K562 (cell line): Measurements from ENCODE around the gene PPP1R13B. TPM values are rescaled to one million over a fixed set of nuclear protein-coding genes. Genes with fewer than 3 reads are reported as not detected.

Source experiments
- ATAC-seq: fragments of 200-7000 bp; cut with Tn5 transposase; 3 replicates; pipeline ENCODE4 v1.9.1; 2020; ENCODE audit warnings: moderate library complexity
- BruUV-seq: library from RNA; stranded (reverse); fragments of 400-500 nt; replicated peaks from 2 replicates; lab custom pipeline; 2021; lab: Mats Ljungman, UMichigan
- CTCF ChIA-PET: fragments of 300-600 bp; formaldehyde crosslinking; extraction: SDS; loops from one replicate; lab custom pipeline; 2021; ENCODE audit warnings: low intra/inter-chr PET ratio; lab: Yijun Ruan, JAX
- POLR2A ChIA-PET: fragments of 300-600, 350-650 bp; sonication (Branson Sonifier 250); formaldehyde crosslinking; extraction: SDS; loops from one replicate; lab custom pipeline; 2021; ENCODE audit warnings: antibody characterized with exemption, inconsistent platforms; lab: Yijun Ruan, JAX
- DNase-seq, 4 experiments: peaks; one replicate each; pipeline versions ENCODE4 v3.0.0 to v3.0.0-alpha.2; 2011 to 2018; ENCODE audit warnings: low spot score in 3 of 4, mixed read lengths in 3 of 4; ENCODE audit errors: extremely low read depth in 1 of 4
- FAIRE-seq: peaks from 2 replicates; lab custom pipeline; 2011; peaks lifted over from hg19 to GRCh38; lab: Jason Lieb, UNC
- H2AFZ ChIP-seq: 2 replicates; pipeline ENCODE4 v1.6.0; 2011; ENCODE audit warnings: low read depth, low read length, control low read depth, inconsistent platforms
- H3K27ac ChIP-seq: fragments of 200-600 bp; 3 replicates; pipeline ENCODE4 v1.8.0; 2011; ENCODE audit warnings: low read depth, mild to moderate bottlenecking, control low read depth, inconsistent platforms, low read length, moderate library complexity, mixed read lengths; ENCODE audit errors: extremely low read depth
- H3K27me3 ChIP-seq, 2 experiments: fragments of 300-600 bp in 1 of 2; 2 replicates in 1 of 2; 3 replicates in 1 of 2; pipeline versions ENCODE4 v1.6.0 to v1.8.0; 2011; ENCODE audit warnings: inconsistent platforms in 2 of 2, low read length in 2 of 2, mild to moderate bottlenecking in 1 of 2, mixed read lengths in 1 of 2, moderate library complexity in 1 of 2; ENCODE audit not compliant: control insufficient read depth in 2 of 2, insufficient read depth in 2 of 2
- H3K36me3 ChIP-seq: fragments of 300-600 bp; 3 replicates; pipeline ENCODE4 v1.8.0; 2011; ENCODE audit warnings: mild to moderate bottlenecking, low read length, inconsistent platforms; ENCODE audit not compliant: control insufficient read depth, insufficient read depth
- H3K4me1 ChIP-seq, 2 experiments: fragments of 200-600 bp in 1 of 2; replicated peaks in 1 of 2; 2 replicates in 1 of 2; 3 replicates in 1 of 2; pipeline versions ENCODE4 v1.5.1 to v1.8.0; 2011; ENCODE audit warnings: inconsistent platforms in 2 of 2, low read length in 2 of 2, mild to moderate bottlenecking in 1 of 2, mixed read lengths in 1 of 2, moderate library complexity in 1 of 2; ENCODE audit not compliant: control insufficient read depth in 2 of 2, insufficient read depth in 2 of 2
- H3K4me2 ChIP-seq: 2 replicates; pipeline ENCODE4 v1.6.1; 2011; ENCODE audit warnings: low read length, control low read depth, inconsistent platforms, mixed read lengths; ENCODE audit not compliant: insufficient read depth
- H3K4me3 ChIP-seq: fragments of 200-600 bp; sonication (generic), shearing (Covaris generic); 2 replicates; pipeline ENCODE4 v1.5.1; 2016; ENCODE audit warnings: control low read depth, inconsistent platforms
- H3K79me2 ChIP-seq: fragments of 200-600 bp; 3 replicates; pipeline ENCODE4 v1.8.0; 2011; ENCODE audit warnings: low read length, inconsistent platforms; ENCODE audit not compliant: control insufficient read depth, insufficient read depth
- H3K9ac ChIP-seq, 2 experiments: 2 replicates each; pipeline versions ENCODE4 v1.6.0 to v1.6.1; 2011; ENCODE audit warnings: low read depth in 2 of 2, low read length in 2 of 2, control low read depth in 1 of 2, inconsistent platforms in 1 of 2, mild to moderate bottlenecking in 1 of 2, mixed read lengths in 1 of 2; ENCODE audit not compliant: insufficient read depth in 1 of 2
- H3K9me1 ChIP-seq: one replicate; pipeline ENCODE4 v1.6.0; 2011; ENCODE audit warnings: inconsistent platforms, mild to moderate bottlenecking, low read length, moderate library complexity; ENCODE audit not compliant: control insufficient read depth, insufficient read depth
- H3K9me3 ChIP-seq: replicated peaks from 2 replicates; pipeline ENCODE4 v1.5.1; 2011; ENCODE audit warnings: low read depth, low read length, inconsistent platforms; ENCODE audit not compliant: control insufficient read depth, insufficient read depth
- H4K20me1 ChIP-seq: replicated peaks from 2 replicates; pipeline ENCODE4 v1.6.1; 2011; ENCODE audit warnings: low read length, inconsistent platforms, mixed read lengths; ENCODE audit not compliant: control insufficient read depth, insufficient read depth
- CBX1 ChIP-seq: sonication (generic); IDR thresholded peaks from 2 replicates; pipeline ENCODE4 v1.6.1; 2016; ENCODE audit warnings: antibody characterized with exemption, low read depth, mild to moderate bottlenecking
- CBX5 ChIP-seq: IDR thresholded peaks from 2 replicates; pipeline ENCODE4 v1.6.1; 2014; ENCODE audit warnings: low read depth, borderline replicate concordance
- DDX20 ChIP-seq: fragments of 450-650 bp; IDR thresholded peaks from 2 replicates; pipeline ENCODE4 v1.6.1; 2016; ENCODE audit warnings: missing genetic modification characterization, low read depth, mild to moderate bottlenecking, missing compliant biosample characterization, moderate library complexity
- EWSR1 ChIP-seq: fragments of 450-650 bp; IDR thresholded peaks from 2 replicates; pipeline ENCODE4 v1.6.1; 2018; ENCODE audit warnings: borderline replicate concordance, mild to moderate bottlenecking, low read depth, moderate library complexity; ENCODE audit not compliant: partially characterized antibody
- GATAD2A ChIP-seq: fragments of 450-650 bp; IDR thresholded peaks from 2 replicates; pipeline ENCODE4 v1.6.1; 2017
- GTF2F1 ChIP-seq: IDR thresholded peaks from 2 replicates; pipeline ENCODE4 v1.6.1; 2011; ENCODE audit warnings: low read depth, low read length, improper control_type of control experiment
- HDAC3 ChIP-seq: fragments of 450-650 bp; IDR thresholded peaks from 2 replicates; pipeline ENCODE4 v1.6.1; 2018; ENCODE audit warnings: borderline replicate concordance, mild to moderate bottlenecking, moderate library complexity; ENCODE audit not compliant: partially characterized antibody
- HEY1 ChIP-seq: fragments of 250-450 bp; sonication (Bioruptor Pico); IDR thresholded peaks from 2 replicates; pipeline ENCODE4 v1.5.0; 2020; ENCODE audit warnings: mild to moderate bottlenecking, moderate library complexity, borderline replicate concordance
- HNRNPLL ChIP-seq: fragments of 200-400 bp; formaldehyde crosslinking; IDR thresholded peaks from 2 replicates; pipeline ENCODE4 v1.6.1; 2017; ENCODE audit warnings: low read length, low read depth, mild to moderate bottlenecking; ENCODE audit not compliant: poor library complexity, severe bottlenecking
- MCM3 ChIP-seq: fragments of 450-650 bp; IDR thresholded peaks from 2 replicates; pipeline ENCODE4 v1.6.1; 2016
- MTF1 ChIP-seq: fragments of 250-450 bp; sonication (Bioruptor Pico); IDR thresholded peaks from 2 replicates; pipeline ENCODE4 v1.9.0; 2021; ENCODE audit warnings: moderate library complexity, mild to moderate bottlenecking, inconsistent platforms, borderline replicate concordance
- NCOA2 ChIP-seq, 2 experiments: fragments of 450-650 bp; IDR thresholded peaks; 2 replicates each; pipeline ENCODE4 v1.6.1; 2018; ENCODE audit warnings: mild to moderate bottlenecking in 2 of 2, moderate library complexity in 1 of 2; ENCODE audit not compliant: partially characterized antibody in 2 of 2
- PCBP2 ChIP-seq: fragments of 200-400 bp; formaldehyde crosslinking; IDR thresholded peaks from 2 replicates; pipeline ENCODE4 v1.6.1; 2018; ENCODE audit warnings: low read length, low read depth, mild to moderate bottlenecking, moderate library complexity; ENCODE audit not compliant: poor library complexity, severe bottlenecking
- SMAD3 ChIP-seq: fragments of 450-650 bp; formaldehyde crosslinking; conservative IDR thresholded peaks from 2 replicates; pipeline ENCODE4 v1.4.0; 2020; ENCODE audit warnings: mild to moderate bottlenecking
- SMARCB1 ChIP-seq: IDR thresholded peaks from 2 replicates; pipeline ENCODE4 v1.6.1; 2011; ENCODE audit warnings: improper control_type of control experiment, low read depth; ENCODE audit not compliant: insufficient read length
- SRSF9 ChIP-seq: fragments of 200-400 bp; formaldehyde crosslinking; IDR thresholded peaks from 2 replicates; pipeline ENCODE4 v1.6.1; 2017; ENCODE audit warnings: low read depth, low read length, borderline replicate concordance
- ZNF197 ChIP-seq: fragments of 200-800 bp; sonication (Bioruptor generic); IDR thresholded peaks from 2 replicates; pipeline ENCODE4 v1.6.1; 2016; ENCODE audit warnings: low read depth, missing genetic modification characterization, missing compliant biosample characterization
- ZNF41 ChIP-seq: fragments of 250-450 bp; sonication (Bioruptor Pico); conservative IDR thresholded peaks from 2 replicates; pipeline ENCODE4 v1.4.0; 2020; ENCODE audit warnings: mild to moderate bottlenecking
- ZNF780A ChIP-seq: fragments of 250-450 bp; sonication (Bioruptor Pico); IDR thresholded peaks from 2 replicates; pipeline ENCODE4 v1.5.0; 2021; ENCODE audit warnings: mild to moderate bottlenecking
- WGBS: fragments of 100-300 bp; shearing (Covaris generic); methylation state at CpG from one replicate; pipeline ENCODE4 v1.1.6; 2016; ENCODE audit warnings: low coverage, mixed read lengths; ENCODE audit not compliant: insufficient coverage; ENCODE audit errors: missing lambda C conversion rate; 5-methylcytosine and 5-hydroxymethylcytosine counted together
- in situ Hi-C: fragments of 300-500 bp; cut with MboI; formaldehyde crosslinking; loops from 4 replicates; pipeline ENCODE4 v1.15.0; 2018; ENCODE audit warnings: inconsistent platforms, mixed read lengths
- intact Hi-C: fragments of 100-400 bp; cut with micrococcal nuclease; formaldehyde crosslinking; loops from 2 replicates; pipeline ENCODE4 v1.14.2; 2022
- polyA plus RNA-seq, 8 experiments: library from polyadenylated mRNA; depleted of rRNA in 4 of 8; stranded (reverse) in 5 of 8; unstranded in 3 of 8; fragments of >200 nt; fragmentation: Nextera tagmentation in 2 of 8; fragmentation: Illumina TruSeq in 1 of 8; extraction: Ambion mirVana in 2 of 8; extraction: Trizol in 1 of 8; gene quantifications; 2 replicates each; pipeline versions ENCODE4 v1.2.1 to v1.2.3, GENCODE V29; 2011 to 2014; ENCODE audit warnings: inconsistent platforms in 1 of 8, missing spikeins in 1 of 8
- total RNA-seq, 7 experiments: library from RNA; depleted of rRNA in 6 of 7; stranded (reverse); fragments of >200 nt in 6 of 7; fragmentation: Illumina TruSeq in 2 of 7; extraction: Trizol in 2 of 7; gene quantifications; 2 replicates each; pipeline versions ENCODE4 v1.2.1 to v1.2.3, GENCODE V29; 2011 to 2021; ENCODE audit warnings: low replicate concordance in 1 of 7
- TF ChIP-seq, protein P1 (sequence below): sonication (generic); formaldehyde crosslinking; IDR thresholded peaks from 2 replicates; pipeline ENCODE4 v1.8.0; 2022; ENCODE audit warnings: mild to moderate bottlenecking, missing genetic modification reagents
- TF ChIP-seq, protein P2 (sequence below): fragments of 250-450 bp; sonication (Bioruptor Pico); IDR thresholded peaks from 2 replicates; pipeline ENCODE4 v1.6.1; 2021; ENCODE audit warnings: mild to moderate bottlenecking
- TF ChIP-seq, protein P3 (sequence below): fragments of 450-650 bp; IDR thresholded peaks from 2 replicates; pipeline ENCODE4 v1.6.1; 2016; ENCODE audit warnings: borderline replicate concordance

Gene PPP1R13B
- total and polyA plus RNA-seq, 9 of the 15 experiments (the other 6 are each of a cell fraction or from before 2014, with no cell fraction given): 0.03 to 1.7 (median 0.15) TPM

DNA sequence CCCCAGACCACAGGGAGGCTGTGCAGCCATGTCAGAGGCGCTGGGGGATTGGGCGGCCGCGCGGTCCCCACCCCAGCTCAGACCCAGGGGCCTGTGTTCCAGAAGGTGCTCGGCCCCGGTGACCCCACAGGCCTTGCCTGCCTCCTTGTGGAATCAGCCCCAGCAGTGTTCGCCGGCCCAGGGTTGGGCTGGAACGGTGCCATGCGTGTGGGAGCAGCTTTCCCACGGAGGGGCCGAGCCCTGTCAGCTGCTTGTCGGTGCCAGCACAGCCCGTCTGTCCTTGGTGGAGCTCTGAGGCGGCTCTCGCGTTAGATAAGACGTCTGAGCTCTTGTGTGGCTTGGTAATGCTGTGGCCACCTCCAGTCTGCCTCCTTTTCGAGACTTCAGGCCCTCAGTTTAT is 123.3 kb downstream of the PPP1R13B start (continued):
- TF ChIP-seq CBX1: no peak
- TF ChIP-seq SMAD3 (CRISPR knock-in tag): no peak
- no peak for TF ChIP-seq GATAD2A
- no peak for TF ChIP-seq GTF2F1
- no peak for TF ChIP-seq ZNF41 (CRISPR knock-in tag)
- no peak for TF ChIP-seq MTF1

DNA sequence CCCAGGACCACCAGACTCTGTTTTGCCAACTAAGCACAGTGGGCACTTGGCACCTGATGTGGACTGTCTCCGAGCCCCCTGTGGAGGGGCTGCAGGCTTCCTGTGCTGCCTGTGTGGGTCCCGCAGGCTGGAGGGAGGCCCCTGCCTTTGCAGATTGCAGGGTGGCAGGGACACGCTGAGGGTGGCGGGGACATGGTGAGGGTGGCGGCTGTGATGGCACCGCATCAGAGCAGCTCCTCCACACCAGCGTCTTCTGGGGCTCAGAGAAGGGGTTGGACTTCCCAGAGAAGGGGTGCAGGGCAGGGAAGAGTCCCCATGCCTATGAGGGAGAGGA is 123.7 kb downstream of the PPP1R13B start:
- no peaks in the 10 kb centered on the region for H3K9me1 ChIP-seq
- H2AFZ ChIP-seq: no peak overlapping the region
- CTCF ChIA-PET: no interaction called here
- 0 out of 2 replicates have a peak, but pooled peaks cover 3% of the 10 kb centered on the region for H4K20me1 ChIP-seq
- H3K36me3 ChIP-seq: peaks cover 35% of the 10 kb centered on the region; the same call in 1 of the 3 replicates
- peaks cover 60% of the 10 kb centered on the region for H3K79me2 ChIP-seq
- no TSS peak for BruUV-seq
- 67% methylated on average over 1 of the region's 7 CpGs for WGBS
- H3K27me3 ChIP-seq: no peaks in the 10 kb centered on the region
- no peak overlapping the region; a peak in 1 of 4 replicates for H3K9ac ChIP-seq
- H3K9me3 ChIP-seq: no peaks in the 10 kb centered on the region
- no peak overlapping the region for H3K4me2 ChIP-seq
- in situ Hi-C loops (no loop called here), intact Hi-C loops (no loop called here)
- FAIRE-seq (no peak), DNase-seq (no peak), ATAC-seq (no peak)
- H3K4me1 ChIP-seq: peaks cover 0 to 49% of the 10 kb centered on the region in 2 experiments; a peak in 2 of 5 replicates
- H3K4me3 ChIP-seq: no peak overlapping the region
- POLR2A ChIA-PET: no interaction called here
- no peak overlapping the region for H3K27ac ChIP-seq
- TF ChIP-seq SMARCB1 (no peak), HNRNPLL (no peak), DDX20 (tag) (no peak), EWSR1 (no peak), ZNF197 (CRISPR knock-in tag) (no peak), SRSF9 (no peak), ZNF780A (no peak), HEY1 (no peak), MCM3 (no peak), PCBP2 (no peak), NCOA2 (IDR thresholded peaks at IDR 0.05; ENCODE audit: partially characterized antibody in 2 of 2) (no peak), HDAC3 (no peak), CBX5 (no peak)
- TF ChIP-seq, protein P1, sequence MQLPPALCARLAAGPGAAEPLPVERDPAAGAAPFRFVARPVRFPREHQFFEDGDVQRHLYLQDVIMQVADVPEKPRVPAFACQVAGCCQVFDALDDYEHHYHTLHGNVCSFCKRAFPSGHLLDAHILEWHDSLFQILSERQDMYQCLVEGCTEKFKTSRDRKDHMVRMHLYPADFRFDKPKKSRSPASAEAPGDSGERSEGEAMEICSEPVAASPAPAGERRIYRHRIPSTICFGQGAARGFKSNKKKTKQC: no peak
- TF ChIP-seq, protein P2, sequence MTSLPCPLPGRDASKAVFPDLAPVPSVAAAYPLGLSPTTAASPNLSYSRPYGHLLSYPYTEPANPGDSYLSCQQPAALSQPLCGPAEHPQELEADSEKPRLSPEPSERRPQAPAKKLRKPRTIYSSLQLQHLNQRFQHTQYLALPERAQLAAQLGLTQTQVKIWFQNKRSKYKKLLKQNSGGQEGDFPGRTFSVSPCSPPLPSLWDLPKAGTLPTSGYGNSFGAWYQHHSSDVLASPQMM: no peak
- TF ChIP-seq, protein P3, sequence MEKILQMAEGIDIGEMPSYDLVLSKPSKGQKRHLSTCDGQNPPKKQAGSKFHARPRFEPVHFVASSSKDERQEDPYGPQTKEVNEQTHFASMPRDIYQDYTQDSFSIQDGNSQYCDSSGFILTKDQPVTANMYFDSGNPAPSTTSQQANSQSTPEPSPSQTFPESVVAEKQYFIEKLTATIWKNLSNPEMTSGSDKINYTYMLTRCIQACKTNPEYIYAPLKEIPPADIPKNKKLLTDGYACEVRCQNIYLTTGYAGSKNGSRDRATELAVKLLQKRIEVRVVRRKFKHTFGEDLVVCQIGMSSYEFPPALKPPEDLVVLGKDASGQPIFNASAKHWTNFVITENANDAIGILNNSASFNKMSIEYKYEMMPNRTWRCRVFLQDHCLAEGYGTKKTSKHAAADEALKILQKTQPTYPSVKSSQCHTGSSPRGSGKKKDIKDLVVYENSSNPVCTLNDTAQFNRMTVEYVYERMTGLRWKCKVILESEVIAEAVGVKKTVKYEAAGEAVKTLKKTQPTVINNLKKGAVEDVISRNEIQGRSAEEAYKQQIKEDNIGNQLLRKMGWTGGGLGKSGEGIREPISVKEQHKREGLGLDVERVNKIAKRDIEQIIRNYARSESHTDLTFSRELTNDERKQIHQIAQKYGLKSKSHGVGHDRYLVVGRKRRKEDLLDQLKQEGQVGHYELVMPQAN: no peak
